HG03135 (cell line): ENCODE data around the gene KLHL29.

Experiments
- ATAC-seq: cut with Tn5 transposase; IDR thresholded peaks from one replicate; pipeline ENCODE4 v1.9.1; 2021; ENCODE audit warnings: mild to moderate bottlenecking, moderate library complexity; ENCODE audit not compliant: unreplicated experiment

The KLHL29 gene

DNA sequence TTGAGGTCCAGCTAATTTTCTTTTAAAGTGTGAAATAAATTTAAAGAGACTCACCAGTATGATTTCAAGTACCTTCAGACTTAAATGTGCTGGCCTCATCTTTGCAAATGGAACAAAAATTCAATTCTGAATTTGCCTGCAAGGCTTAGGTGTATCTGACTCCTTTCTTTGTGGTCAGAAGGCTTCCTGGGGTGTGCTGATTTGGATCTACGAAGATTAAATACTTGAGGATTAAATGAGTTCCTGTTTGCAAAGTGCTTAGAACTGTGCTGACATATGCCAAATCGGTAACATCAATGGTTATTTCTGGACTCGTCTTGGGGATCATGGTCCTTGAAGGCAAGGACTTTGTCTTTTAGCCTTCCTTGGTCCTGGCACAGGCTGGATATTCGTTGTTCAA is 9.7 kb downstream of the KLHL29 start:
- no peak for ATAC-seq

DNA sequence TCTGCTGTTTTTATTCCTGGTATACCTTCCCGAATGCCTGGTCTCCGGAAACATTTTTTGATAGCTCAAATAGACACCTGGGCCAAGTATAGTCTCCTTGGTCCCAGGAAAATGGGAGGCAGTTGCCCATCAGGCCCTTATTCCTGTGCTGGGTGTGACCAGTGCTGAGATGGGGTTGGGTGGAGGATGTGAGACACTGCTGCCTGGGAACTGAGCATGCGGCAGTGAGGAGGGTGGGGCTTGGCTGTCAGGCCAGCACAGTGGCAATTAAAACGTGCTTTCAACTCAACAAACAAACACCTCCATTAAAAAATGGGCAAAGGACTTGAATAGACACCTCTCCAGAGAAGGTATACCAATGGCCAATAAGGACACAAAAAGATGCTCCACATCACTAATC is 12.5 kb downstream of the KLHL29 start:
- no peak for ATAC-seq

DNA sequence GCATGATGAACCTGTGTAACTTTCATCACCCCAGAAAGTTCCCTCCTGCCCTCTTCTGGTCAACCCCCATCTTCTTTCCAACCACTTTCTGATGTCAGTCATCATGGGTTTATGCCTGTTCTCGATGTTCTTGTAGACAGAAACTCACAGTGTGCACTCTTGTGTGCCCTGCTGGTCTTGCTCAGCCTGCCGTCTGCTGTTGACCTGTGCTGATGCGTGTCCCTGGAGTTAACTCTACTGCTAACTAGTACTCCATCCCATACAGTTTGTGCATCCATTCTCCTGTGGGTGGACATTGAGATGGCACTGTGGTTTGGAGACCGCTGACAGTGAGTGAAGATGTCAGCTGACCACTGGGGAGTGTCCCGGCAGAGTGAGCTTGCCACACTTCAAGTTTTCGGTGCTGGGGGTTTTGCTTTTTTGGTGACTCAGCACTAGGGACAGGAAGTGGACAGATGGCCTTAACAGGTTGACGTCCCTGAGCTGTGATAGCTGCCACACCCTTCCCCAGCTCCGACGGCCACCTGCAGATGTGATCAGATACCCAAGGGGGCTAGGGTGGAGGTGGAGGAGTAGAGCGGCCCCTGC is 14.8 kb downstream of the KLHL29 start:
- ATAC-seq = peak; percentile 55

DNA sequence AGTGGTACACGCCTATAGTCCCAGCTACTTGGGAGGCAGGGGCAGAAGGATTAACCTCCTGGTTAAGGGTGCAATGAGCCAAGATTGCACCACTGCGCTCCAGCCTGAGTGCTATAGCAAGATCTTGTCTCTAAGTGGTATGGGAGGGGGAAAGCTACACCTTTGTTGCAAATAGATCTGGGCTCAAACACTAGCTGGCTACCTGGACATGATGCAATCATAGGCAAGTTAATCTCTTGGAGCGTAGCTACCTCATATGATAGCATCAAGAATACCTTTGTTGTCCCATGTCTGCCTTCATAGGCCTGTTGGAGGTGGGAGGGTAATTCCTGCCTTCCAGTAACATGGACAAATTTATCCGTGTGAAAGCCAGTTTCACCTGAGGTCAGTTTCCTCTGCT is 15.7 kb downstream of the KLHL29 start:
- ATAC-seq = no peak

DNA sequence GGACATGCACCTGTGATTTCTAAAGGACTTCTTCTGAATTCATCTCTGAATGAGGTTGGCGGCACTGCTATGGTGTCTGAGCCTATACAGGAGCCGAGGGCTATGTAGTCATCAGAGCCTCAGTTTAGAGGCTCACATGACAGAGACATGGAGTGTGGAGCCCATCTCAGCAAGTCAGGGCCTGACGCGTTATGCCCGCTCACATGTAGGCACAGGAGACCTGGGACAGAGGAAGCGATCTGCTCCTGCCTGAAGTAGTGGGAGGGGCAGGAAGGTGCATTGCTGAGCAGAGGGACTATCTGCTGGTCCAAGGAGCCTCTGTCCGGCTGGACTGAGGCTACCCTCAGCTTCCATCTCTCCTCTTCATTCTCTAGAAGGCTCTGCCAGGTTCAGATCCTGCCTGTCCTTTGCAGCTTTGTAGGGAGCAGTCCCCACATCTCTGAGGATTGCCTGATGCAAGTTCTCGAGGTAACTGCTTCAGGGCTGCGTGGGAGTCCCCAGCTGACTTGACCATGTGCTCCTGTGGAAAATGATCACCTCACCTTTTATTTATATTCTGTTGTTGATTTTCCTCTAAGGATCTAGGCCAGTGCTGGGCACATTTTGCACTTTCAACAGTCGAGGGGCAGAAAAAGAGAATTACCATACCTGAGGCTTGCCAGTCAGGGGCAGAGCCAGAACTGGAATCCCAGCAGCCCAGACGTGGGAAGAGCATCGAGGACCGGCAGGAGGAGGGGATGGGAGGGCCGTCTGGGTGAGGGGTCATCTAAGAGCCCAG is 16.6 kb downstream of the KLHL29 start:
- no peak for ATAC-seq

DNA sequence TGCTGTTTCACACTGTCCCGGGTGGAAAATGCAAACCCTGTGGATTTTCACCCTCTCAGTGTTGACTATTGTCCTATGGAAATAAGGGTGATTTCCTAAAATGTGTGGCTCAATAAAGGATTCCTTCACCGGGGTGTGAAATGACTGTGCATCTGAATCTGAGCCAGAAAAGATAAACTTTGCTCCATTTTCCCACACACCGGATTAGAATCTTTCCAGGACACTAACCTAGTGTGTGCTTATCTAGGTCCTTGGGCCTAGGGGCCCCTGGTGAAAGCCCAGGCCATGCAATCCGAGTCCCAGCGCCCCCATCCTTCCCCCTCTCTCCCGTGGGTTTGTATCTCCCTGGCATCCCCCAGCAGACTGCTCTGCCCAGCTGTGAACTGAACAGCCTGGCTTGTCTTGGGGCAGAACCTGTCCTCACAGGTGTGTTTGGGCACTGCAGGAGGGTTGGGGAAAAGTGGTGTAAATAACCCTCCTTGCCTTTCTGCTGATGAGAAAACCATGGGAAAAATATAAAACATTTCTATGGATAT is 17.3 kb downstream of the KLHL29 start:
- ATAC-seq = no peak

DNA sequence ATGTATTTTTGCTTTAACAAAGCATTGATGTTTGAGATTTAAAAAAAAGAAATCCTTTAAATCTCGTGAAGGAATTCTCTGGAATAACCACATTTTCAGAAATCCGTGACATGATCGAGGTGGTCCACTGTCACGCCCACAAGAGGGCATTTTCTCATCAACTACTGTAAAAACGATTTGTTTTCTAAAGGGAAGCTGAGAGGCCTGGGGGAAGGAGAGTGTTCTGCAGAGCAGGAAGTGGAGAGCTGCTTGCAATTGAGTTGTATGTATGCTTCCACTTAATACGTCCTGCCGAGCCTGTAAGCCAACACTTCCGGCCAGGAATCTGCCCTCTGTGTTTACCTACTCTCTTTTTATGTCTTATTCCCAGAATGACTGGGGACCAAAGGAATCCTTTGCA is 19.4 kb downstream of the KLHL29 start:
- no peak for ATAC-seq

DNA sequence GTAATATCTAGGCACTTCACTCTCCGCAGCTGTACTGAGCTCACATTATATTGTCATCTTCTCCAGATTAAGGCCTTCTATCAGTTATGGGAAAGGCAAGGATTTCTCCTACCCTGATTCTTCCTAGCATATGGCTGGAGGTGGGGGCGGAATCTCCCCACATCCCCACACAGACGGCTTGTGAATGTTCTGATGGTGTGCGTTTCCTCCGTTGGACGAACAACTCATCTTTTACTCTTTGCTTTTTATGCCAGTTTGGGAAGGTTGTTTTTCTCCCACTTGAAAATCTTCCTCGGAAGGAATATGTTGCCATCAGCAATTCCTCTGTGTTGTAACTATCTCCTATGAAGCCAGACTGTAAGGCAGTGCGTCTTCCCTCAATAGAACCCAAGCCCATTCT is 24.3 kb downstream of the KLHL29 start:
- no peak for ATAC-seq

DNA sequence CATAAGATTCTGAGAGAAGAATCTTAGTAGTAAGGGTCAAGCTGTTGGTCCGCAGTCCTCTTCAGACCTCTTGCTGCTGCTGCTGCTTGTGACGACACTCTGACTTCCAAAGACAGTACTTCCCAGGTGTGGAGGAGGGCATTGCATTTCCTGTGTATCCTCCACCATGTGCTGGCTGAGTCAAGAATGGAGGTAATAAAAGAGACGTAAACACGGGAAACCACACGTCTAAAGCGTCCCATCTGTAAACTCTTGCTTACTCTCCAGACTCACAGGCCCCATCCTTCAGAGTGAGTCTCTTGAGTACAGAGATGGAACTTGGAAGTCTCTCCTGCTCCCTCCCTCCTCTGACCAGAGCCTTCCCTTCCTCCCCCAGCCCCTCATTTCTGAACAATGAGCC is 25.6 kb downstream of the KLHL29 start:
- no peak for ATAC-seq

DNA sequence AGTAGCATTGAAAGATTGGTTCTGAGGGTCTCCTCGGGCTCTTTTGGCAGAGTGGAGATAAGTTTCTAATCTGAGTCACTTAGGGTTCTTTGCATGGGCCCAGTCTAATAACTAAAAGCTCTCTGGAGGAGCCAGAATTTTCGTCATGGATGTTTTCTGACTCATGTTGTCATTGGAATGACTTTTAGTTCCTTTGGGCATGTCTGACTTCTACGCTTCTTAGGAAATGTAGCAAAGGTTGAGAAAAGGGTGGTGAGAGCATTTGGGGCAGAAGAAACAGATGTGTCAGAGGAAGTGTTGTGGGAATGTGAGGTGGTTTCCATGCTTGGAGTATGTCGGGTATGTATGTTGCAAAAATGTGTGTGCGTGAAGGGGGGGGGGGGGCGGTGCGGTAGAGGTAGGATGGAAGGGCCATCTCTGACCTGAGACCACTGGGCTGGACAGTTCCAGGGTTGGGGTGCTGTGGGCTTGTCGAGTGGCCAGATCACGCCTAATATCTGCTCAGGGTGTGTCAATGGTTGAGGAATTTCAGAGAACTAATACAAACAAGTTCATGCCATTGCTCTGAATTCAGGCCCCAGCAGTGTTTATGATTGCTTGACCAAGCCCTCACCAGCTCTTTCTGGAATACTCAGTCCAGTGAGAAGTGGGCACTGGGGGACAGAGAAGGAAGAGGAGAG is 26.9 kb downstream of the KLHL29 start:
- no peak for ATAC-seq

DNA sequence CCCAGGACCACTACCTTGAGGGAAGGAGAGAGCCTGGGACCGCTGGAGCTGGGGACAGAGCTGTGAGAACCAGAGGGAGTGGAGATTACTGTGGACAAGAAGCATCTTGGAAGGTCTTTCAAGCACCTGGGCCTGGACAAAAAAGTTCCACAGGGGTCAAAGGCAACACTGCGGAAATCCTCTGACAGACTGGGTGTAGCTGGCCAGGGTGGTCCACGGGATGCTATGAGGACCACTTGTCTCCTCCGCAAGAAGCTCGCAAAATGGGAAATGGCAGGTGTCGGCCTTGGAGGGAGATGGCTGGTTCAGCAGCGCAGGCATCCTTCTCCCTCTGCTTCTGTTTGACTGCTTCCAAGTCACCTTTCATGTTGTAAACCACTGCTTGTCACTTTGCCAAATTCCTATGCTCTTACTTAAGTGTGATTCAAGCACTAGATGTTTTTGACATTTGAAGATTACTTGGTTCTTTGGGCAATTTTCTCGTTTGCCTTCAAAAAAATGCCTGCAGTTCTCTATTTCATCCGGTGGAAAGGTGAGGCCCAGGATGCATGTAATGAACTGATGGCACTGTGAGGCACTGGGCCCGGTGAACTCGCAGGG is 27.7 kb downstream of the KLHL29 start:
- ATAC-seq = no peak

DNA sequence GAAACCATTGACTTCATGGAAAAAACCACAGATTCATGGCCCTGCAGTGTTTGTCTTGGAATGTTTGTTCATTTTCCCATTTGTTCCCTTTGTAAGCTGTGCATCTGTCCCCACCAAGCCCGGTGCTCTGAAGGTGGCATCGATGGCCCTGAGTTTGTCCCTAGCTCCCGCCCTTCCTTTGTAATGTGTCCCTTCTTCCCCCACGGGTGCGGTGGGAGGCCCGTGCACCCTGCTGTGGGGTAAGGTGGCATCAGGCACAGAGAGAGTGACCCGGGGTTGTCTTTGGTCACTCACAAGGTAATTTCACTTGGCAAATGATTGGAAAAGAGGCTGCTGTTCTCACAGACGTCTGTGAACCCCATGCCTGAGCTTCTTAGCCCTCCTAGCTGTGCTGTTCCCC is 28.7 kb downstream of the KLHL29 start:
- no peak for ATAC-seq

DNA sequence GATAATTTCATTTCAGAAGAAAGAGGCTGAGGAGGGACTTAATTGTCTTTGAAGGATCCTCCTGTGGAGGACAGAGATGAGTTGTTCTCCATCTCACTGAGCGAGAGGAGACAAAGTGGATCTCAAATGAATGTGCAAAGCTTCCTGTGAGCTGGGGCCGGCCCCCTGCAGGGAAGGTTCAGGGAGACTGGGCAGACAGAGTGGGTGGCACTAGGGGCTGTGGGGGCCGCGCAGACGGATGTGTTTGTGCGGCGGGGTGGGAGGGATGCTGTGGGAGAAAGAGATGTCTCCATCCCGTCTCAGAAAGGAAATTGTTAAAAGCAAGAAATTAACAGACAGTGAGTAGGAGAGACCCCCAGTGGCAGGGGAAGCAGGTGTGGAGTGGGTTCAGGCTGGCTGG is 29.1 kb downstream of the KLHL29 start:
- no peak for ATAC-seq

DNA sequence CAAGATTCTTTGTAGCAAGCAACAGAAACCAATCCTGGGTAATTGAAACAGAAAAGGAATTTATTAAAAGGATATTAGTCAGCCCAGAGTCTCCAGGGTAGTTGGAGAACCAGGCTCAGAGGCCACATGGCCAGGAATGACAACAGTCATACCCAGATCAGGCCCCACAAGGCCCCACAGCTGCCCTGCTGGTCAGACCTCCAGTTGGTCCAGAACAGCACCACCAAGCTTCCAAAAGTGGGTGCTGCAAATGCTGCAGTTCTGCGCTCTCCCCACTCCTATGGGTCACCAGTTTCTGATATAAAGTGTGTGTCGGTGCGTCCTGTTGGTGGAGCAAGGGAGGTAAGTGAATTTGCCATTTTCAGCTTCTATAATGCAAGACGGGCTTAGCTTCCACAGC is 29.9 kb downstream of the KLHL29 start:
- no peak for ATAC-seq

DNA sequence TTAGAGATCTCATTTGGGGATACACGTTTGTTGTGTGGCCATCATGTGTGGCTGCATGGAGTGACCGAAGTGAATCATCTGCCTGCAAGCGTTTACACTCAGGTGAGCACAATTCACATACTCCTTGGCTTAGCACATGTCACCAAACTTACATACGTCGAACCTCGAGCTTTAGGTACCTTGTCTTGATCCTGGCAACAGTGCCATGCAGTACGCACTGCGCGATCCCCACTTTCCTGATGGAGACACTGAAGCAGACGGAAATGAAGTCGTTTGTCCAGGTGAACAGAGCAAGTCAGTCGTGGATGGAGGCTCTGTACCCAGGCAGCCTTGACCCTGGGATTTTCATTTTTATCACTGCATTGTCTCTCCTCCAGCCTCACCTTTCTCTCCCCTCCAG is 32.3 kb downstream of the KLHL29 start:
- ATAC-seq = no peak

DNA sequence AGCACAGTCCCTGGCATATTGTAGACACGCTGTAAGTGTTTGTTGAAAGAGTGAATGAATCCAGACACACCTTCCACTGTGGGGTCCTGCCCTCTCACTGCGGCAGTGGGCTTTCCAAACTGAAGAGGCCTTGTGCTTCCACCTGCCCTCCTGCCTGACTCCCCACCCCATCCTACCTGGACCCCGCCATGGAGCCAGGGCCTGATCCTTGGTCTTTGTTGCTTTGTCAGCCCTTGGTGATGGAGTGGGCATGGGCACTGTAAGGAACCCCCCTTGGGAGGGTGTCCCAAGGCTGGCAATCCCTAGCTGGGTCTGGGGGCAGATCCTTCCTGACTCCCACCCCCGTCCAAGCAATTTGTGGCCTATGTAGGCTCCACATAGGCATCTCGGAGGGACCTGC is 33.1 kb downstream of the KLHL29 start:
- no peak for ATAC-seq

DNA sequence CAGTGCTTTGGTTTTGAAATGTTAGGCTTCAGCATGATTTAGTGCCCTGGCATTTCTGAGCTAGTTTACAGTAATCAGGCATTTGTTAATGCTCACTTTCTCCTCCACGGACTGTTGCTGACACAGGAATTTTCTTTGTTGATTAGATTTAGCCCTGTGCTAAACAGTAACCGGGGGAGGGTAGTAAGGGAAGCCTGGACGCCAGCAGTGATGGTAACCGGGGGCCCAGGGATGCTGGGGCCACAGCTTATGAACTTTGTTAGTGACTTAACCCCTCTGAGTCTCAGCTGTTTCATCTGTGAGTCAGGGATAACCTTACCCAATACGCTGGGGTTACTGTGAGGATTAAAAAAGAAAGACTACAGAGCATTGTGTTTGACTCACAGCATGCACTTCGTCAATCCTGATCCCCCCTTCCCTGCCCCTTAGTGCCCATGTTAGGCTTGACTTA is 33.5 kb downstream of the KLHL29 start:
- no peak for ATAC-seq

DNA sequence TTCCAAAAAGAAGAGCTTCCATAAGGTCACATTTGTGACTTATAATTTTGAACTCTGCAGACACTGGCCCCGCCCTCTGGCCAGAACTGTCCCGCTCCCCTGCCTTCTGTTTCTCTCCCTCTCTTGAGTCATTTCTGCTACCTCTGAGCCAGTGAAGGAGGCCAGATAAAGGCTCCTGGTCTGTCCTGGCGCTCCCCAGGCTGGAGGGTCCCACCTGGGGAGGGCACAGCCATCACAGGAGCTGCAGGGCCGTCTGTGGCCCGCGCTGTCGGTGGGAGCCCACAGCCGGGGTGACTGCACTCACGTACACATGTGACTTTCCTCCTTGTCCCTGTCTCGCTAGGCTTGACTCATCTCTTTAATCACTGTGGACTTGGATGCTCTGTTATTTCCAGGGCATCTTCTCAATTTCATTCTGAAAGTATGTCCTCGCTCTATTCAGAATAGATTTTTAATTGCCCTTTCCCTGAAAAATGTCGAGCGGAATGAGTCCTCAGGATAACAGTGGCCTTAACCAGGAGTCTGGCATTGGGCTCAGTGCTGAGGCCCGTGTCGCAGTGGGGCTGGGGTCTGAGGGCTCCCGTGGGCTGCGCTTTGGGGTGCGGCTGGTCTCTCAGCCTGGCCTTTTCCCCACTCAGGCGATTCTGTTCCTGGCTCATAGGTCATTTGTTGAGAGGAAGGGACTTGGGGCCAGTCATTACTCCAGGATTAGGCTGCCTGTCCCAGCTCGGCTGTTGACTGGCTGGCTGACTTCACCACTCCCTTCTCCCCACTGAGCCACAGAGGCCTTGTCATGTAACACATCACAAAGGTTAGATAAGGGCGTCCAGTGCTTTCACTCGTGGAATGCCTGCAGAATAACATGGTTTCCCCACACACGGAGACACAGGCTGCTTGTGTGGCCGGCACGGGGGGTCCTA is 34.5 kb downstream of the KLHL29 start:
- no peak for ATAC-seq

DNA sequence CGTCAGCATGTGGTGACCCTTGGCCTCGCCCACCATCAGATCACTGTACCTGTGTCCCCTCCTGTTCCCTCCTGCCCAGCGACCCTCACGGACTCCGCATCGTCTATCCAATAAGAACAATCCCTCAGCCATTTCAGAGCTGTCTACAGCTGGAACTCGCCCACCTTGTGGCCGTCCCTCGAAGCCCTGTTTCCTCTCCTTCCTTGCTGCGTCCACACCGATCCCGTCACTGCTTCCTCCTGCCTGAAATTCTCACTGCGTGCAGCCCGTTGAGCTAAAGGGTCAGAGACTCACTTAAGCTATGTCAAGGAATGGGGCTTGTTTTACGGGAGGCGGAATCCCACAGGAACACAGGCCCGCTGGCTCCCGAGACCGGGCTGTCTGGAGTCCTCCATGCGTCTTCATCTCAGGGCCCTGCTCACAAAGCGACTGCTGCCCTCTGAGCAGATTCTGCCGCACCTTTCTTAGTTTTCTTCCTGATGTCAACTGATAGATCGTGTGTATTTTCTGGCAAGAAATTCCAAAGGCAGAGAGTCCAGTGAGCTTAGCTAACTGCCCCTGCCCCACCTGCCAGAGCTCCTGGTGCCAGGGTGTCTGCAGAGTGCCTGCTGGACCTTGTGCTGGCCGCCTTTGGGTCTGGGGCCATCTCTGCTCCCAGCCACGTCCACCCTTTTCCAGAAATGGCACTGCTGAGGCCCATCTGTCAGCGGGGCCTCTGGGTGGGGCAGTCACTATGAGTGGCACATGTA is 35.3 kb downstream of the KLHL29 start:
- ATAC-seq = no peak
